SH-SY5Y (cell line): ENCODE data around the gene MRPL42.

Experiments used
- GATA2 ChIP-seq: IDR thresholded peaks from 2 replicates; pipeline ENCODE4 v1.6.1; 2011; ENCODE audit warnings: mild to moderate bottlenecking, low read depth, low read length
- GATA3 ChIP-seq: IDR thresholded peaks from 2 replicates; pipeline ENCODE4 v1.6.1; 2011; ENCODE audit warnings: low read depth, mild to moderate bottlenecking, low read length, moderate library complexity

- no peak for TF ChIP-seq GATA2
- no peak for TF ChIP-seq GATA3
These were observed 18.5 kb upstream of the MRPL42 start for GRCh38 chr12:93448796-93449195.
